Osteocyte (in vitro differentiated cells): Measurements from ENCODE around the gene CRAT. TPM values are rescaled to one million over a fixed set of nuclear protein-coding genes. Genes with fewer than 3 reads are reported as not detected.

ENCODE experiments used
- DNase-seq: peaks from one replicate; pipeline ENCODE4 v3.0.0; 2021; ENCODE audit warnings: mixed read lengths; ENCODE audit not compliant: unreplicated experiment; ENCODE audit errors: extremely low spot score
- H3K27ac Mint-ChIP-seq: one replicate; pipeline ENCODE4 v1.8.0; 2021; ENCODE audit warnings: mild to moderate bottlenecking, mixed read lengths; ENCODE audit not compliant: unreplicated experiment
- H3K27me3 Mint-ChIP-seq: one replicate; pipeline ENCODE4 v1.8.0; 2021; ENCODE audit warnings: mixed read lengths; ENCODE audit not compliant: unreplicated experiment
- H3K36me3 Mint-ChIP-seq: one replicate; pipeline ENCODE4 v1.8.0; 2021; ENCODE audit warnings: mixed read lengths; ENCODE audit not compliant: unreplicated experiment
- H3K4me1 Mint-ChIP-seq: one replicate; pipeline ENCODE4 v1.8.0; 2021; ENCODE audit warnings: mixed read lengths; ENCODE audit not compliant: unreplicated experiment
- H3K4me3 Mint-ChIP-seq: one replicate; pipeline ENCODE4 v1.8.0; 2021; ENCODE audit warnings: mild to moderate bottlenecking, moderate library complexity, mixed read lengths; ENCODE audit not compliant: unreplicated experiment
- H3K9me3 Mint-ChIP-seq: one replicate; pipeline ENCODE4 v1.8.0; 2021; ENCODE audit warnings: mixed read lengths; ENCODE audit not compliant: unreplicated experiment
- total RNA-seq: library from RNA; stranded (reverse); gene quantifications from 2 replicates; pipeline ENCODE4 v1.2.1, GENCODE V29; 2021
- TF ChIP-seq, protein P1 (sequence below): fragments of 200-600 bp; sonication (generic); IDR thresholded peaks from 2 replicates; pipeline ENCODE4 v1.5.0; 2021; ENCODE audit warnings: antibody characterized with exemption, mild to moderate bottlenecking, moderate library complexity

CRAT gene
- total RNA-seq, 1 donor from 2014 or later, result 55.1 TPM

DNA sequence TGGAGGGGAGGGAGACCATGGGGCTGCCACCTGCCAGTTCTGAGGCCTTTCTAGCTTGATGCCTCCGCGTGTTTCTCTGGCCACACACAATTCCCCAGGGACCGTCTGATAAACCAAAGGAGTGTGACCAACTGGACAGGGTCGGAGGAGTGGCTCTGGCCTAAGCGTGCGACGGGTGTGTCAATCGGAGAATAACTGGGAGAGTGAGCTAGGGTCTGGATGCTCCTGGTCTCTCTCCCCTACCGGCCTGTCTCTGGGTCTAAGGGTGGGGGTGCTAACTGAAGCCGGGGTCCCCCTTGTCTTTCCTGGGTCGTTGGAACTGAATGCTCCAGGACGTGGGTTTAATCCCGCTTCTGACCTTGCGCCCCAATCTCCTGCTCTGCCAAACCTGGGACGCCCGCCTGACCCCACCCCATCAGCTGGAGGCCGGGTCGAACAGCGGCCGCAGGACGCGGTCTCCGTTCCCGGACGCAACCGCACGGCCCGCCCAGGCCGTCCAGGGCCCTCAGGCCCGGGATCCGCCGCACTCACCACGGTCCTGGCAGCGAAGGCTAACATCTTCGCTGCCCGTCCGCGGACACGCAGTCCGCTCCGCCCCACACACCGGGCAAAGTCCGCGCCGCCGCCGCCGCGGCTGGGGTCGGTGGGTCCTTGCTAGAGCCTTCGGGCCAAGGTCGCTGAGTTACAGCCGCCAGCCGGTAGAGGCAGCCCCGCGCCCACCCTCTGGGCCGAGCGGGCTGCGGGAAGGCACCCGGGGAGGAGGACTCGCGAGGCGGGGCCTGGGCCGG, 447 bp downstream of the CRAT start:
- no peaks in the 10 kb centered on the region for H3K27me3 Mint-ChIP-seq
- peaks cover 39% of the 10 kb centered on the region for H3K4me1 Mint-ChIP-seq
- peak overlapping the region; percentile 54 for H3K27ac Mint-ChIP-seq
- peak overlapping the region; percentile 73 for H3K4me3 Mint-ChIP-seq
- no peak for DNase-seq
- H3K36me3 Mint-ChIP-seq, result peaks cover 9% of the 10 kb centered on the region
- TF ChIP-seq, protein P1, sequence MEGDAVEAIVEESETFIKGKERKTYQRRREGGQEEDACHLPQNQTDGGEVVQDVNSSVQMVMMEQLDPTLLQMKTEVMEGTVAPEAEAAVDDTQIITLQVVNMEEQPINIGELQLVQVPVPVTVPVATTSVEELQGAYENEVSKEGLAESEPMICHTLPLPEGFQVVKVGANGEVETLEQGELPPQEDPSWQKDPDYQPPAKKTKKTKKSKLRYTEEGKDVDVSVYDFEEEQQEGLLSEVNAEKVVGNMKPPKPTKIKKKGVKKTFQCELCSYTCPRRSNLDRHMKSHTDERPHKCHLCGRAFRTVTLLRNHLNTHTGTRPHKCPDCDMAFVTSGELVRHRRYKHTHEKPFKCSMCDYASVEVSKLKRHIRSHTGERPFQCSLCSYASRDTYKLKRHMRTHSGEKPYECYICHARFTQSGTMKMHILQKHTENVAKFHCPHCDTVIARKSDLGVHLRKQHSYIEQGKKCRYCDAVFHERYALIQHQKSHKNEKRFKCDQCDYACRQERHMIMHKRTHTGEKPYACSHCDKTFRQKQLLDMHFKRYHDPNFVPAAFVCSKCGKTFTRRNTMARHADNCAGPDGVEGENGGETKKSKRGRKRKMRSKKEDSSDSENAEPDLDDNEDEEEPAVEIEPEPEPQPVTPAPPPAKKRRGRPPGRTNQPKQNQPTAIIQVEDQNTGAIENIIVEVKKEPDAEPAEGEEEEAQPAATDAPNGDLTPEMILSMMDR, result no peak
- no peaks in the 10 kb centered on the region for H3K9me3 Mint-ChIP-seq

DNA sequence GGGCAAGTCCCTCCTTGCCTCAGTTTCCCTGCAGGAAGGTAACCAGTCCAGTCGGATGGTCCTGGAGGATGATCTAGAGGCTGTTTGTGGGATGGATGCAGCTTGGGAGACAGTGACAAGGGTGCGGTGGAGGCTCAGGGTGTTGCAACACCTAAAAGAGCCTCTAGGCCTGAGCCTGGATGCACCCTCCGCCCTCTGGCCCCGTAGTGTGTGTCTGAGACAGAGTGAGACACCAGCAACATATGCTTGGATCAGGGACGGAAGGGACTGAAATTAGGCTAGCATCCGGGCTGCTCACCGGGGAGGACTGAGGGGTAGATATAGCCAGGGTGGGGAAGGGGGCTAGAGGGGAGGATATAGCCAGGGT, 1.1 kb downstream of the CRAT start:
- Mint-ChIP-seq H3K36me3 (peaks cover 9% of the 10 kb centered on the region), H3K4me3 (peak overlapping the region; percentile 73), H3K9me3 (no peaks in the 10 kb centered on the region), H3K27ac (peak overlapping the region; percentile 34), H3K27me3 (no peaks in the 10 kb centered on the region), H3K4me1 (peaks cover 34% of the 10 kb centered on the region)
- TF ChIP-seq, protein P1, result no peak
- DNase-seq, result no peak

DNA sequence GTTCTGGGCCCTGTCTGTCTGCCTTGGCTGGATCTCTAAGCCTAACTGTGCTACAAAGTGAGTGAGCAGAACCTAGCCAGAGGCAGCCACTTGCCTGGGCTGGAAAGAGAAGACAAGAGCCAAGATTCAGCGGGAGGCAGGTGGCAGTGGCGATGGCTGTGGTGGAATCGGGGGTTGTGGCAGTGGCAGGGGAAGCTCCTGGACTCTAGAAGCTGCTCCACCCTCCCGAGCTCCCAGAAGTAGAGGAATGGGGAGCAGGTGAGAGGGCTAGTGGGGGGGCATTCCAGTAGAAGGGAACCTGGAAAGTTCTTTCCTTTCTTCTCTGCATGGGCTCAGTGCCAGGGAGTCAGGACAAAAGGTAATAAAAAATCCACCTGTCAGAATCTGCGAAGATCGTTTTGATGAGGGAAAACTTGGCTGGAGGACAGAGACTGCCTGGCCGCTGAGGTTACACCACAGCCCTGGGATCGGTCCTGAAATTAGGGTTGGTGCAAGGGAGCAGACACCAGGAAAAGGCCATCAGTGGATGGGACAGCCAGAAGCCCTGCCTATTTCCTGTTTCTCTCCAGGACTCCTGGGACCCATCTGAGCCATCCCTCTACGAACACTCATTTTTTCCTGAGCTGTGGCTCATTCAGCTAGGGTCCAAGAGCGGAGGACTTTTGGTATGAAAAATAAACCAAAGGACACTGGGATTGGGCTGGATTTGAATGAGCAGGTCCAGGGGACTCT, 1.6 kb downstream of the CRAT start:
- Mint-ChIP-seq H3K4me1 (peaks cover 29% of the 10 kb centered on the region), H3K27me3 (no peaks in the 10 kb centered on the region), H3K9me3 (no peaks in the 10 kb centered on the region), H3K27ac (peak overlapping the region; percentile 34), H3K36me3 (peaks cover 9% of the 10 kb centered on the region), H3K4me3 (peak overlapping the region; percentile 73)
- DNase-seq, result no peak
- TF ChIP-seq, protein P1, result no peak

DNA sequence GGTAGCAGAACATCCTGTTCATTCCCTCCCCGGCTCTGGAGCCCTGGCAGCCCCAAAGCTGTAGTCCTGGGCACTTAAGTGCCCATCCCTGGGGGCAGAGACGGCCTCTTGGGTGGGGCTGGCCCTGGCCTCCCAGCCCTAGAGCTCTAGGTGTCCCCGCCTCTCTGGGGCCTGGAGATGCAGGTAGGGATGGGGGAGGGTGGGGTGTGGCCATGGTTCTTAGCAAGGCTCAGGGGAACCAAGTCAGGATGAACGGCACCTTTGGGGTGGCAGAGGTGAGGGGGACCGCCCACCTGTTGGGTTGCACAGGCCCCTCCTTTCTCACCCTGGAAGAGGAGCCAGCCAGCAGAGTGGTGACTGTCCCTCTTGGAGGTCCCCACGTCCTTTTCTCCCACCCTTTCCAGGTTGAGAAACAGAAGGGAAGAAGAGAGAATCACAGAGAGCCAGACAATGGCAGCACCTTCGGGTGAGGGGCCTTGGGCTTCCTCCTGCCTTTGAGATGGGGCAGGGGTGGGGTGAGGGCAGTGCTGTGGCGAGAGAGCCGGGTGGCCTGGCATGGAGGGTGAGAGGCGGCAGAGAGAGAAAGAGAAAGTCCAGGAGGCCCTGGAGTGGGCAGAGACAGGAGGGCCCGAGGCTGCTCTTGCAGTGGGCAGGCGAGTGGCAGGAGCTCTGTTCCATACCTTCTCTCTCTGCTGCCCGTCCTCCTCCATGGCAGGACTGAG, 2.3 kb downstream of the CRAT start:
- Mint-ChIP-seq H3K36me3 (peaks cover 9% of the 10 kb centered on the region), H3K27me3 (no peaks in the 10 kb centered on the region), H3K4me3 (no peak overlapping the region), H3K9me3 (no peaks in the 10 kb centered on the region), H3K27ac (no peak overlapping the region), H3K4me1 (peaks cover 25% of the 10 kb centered on the region)
- DNase-seq, result no peak
- TF ChIP-seq, protein P1, result no peak

DNA sequence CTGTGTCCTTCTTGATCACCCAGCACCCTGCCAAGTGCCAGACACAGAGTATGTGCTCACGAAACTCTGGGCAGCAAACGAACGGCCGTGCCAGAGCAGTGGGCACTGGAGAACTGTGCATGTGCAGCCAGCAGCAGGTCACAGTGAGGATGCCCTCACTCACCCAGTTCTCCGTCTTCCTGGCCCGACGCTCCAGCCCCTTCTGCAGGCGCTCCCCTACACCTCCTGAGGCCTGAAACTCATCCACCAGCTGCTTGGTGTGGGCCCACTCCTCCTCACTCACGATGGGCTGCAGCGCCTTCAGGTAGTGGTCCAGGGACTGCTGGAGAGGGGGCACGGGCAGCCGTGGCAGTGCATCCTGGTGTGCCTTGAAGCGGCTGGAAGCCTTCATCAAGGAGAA, 2.9 kb downstream of the CRAT start:
- Mint-ChIP-seq H3K4me1 (peaks cover 23% of the 10 kb centered on the region), H3K27ac (no peak overlapping the region), H3K4me3 (no peak overlapping the region), H3K9me3 (no peaks in the 10 kb centered on the region), H3K27me3 (no peaks in the 10 kb centered on the region), H3K36me3 (peaks cover 9% of the 10 kb centered on the region)
- DNase-seq, result no peak
- TF ChIP-seq, protein P1, result no peak
